ENCODE measurements around the gene MNT.
A peak's percentile ranks its signal among the peaks of the same experiment; 100 is the strongest.

The MNT gene

DNA sequence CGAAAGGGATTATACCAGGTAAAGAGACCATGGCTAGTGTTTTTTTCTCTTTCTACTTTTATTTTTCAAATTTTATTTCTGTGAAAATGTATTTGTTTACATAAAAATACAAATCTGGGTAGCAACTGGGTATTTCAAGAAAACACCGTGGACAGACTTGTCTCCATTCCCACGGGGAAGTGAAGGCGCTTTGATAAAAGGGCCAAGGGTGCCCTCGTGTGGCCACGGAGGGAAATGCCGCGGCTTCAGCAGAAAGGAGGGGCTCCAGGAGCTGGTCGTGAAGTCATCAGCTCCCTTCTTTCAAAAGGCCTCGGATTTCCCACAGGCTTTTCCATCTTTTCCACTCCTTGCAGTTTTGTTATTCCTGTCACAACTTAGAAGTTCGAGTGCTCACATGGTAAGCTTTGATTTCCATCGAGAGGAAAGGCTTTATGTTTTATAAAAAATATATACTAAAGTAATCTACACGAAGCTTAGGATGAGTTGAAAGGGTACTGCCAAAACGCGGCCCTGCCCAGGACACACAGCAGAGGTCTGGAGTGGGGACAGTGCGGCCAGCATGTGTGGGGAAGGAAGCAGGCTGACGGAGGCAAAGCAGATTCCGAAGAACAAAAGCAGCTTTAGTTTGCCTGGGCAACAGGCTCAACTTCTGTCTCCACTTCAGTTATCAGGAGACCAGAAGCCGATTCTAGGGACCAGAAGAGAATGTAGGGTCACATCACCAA lies 15.3 kb upstream of the MNT start:
- no peak for DNase-seq

DNA sequence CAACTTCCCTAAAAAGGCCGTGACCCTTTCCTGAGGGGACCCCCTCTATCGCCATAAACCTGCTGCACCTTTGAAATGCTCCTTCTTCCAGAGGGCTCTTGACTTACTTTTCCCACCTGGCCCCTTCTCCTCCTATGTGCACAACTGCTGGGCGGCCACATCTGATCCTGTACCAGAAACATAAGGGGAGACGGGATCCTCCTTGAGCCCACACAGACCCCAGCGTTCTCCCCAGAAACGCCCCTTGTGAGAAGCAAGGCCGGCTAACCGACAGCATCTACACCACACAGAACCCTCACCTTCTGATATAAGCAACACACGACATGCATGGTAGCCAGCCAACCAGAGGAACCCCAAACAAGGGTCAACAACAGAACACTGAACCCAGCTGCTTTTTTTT lies 14.2 kb upstream of the MNT start:
- no peak for DNase-seq

DNA sequence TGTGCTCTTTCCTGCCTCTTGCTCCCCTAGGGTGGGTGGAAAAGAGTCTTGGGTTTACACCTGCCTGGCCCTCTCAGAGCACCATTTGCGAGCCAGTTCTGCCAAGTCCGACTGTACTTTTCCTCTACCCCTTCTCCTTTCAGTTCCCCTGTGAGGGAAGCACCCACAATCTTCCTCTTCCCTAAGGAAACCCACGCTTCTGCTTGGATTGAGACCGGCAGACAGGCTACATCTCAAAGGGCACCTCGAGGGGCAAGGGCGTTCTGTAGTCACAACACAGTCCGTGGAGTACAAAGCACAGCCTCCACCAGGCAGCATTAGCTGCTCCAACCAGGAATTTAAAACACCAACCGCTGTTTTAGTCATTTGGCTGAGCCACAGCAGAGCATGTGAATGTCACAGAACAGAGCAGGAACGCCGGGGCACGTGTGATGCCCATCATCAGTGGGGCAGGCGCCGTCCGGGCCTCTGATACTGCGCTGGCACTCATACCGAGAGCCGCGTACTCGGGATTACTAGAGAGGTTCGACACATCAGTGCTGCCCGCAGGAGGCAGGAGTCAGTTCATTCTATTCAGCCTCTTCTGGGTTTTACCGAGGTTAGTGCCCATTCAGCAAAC lies 13.7 kb upstream of the MNT start:
- DNase-seq: no peak

DNA sequence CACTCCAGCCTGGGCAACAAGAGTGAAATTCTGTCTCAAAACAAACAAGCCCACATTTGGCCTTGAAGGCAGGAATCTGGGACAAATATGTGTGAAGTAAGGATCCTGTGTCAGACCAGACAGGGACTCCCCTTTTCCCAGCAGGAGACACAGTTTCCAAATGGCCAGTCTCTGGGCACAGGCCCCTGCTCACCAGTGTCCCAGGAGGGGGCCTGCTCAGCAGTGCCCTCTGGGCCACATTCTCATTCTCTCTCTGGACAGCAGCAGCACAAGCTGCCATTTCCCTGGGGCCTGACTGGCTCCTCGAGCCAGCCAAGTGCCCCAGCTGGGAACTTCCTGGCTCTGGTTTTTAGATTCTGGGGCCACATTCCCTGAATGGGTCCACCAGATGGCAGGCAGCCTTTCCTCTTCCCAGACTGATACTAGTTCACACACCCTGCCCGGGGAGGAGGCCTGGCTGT lies 11.7 kb upstream of the MNT start:
- no peak for DNase-seq

DNA sequence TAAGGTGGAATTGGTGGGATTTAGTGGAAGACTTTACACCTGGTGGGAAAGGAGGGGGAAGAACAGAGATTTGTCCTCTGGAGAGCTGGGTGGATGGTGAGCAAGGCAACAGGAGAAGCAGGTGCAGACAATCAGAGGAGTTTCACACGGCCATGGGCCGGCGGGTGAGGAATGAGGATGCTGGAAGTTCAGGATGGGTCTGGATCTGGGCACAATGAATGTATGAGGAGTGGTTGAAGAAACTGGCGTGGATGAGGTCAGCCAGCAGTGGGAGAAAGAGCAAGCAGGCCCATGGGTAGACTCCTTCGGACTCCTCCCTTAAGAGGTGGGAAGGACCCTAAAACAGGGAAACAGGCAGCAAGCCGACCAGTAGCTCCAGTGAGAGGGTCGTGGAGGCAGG lies 10.1 kb upstream of the MNT start:
- DNase-seq: no peak

DNA sequence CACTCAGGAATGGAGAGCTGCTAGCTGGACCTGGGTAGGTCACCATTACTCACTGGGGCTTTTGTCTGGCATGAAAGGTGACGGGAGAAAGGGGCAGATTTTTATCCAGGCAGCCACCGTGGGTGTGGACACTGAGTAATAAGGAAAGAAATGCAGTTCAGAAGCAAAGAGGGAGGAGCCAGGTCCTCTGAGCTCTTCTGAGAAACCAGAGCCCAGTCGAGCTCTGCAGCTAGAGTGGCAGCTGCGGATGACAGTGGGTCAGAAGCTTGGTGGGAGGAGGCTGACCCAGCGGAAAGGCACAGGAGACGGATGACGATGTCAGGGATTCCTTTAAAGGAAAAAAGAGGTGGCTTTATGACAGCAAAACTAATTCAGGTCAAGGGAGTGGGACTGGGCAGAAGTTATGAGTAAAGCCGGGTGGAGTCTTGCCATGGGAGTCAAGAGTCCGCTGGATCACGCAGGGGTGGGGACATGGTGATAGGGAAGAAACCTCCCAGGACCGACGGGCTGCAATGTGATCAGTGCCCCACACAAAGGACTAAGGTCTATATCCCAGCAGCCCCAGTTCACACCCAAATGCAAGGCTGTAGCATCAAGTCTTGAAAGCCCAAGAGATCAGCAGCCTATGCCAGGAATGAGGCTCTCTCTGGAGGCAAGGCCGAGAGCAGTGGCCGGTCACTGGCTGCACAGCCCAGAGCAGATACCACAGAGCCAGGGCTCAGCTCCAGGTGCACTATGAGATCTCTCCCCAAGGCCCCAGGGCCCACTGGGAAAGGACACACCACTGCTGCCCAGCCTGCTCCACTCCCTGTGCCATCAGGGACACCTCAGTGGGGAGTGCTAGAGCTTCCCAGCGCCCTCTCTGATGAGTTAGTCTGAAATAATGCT lies 6.3 kb upstream of the MNT start:
- no peak for DNase-seq

DNA sequence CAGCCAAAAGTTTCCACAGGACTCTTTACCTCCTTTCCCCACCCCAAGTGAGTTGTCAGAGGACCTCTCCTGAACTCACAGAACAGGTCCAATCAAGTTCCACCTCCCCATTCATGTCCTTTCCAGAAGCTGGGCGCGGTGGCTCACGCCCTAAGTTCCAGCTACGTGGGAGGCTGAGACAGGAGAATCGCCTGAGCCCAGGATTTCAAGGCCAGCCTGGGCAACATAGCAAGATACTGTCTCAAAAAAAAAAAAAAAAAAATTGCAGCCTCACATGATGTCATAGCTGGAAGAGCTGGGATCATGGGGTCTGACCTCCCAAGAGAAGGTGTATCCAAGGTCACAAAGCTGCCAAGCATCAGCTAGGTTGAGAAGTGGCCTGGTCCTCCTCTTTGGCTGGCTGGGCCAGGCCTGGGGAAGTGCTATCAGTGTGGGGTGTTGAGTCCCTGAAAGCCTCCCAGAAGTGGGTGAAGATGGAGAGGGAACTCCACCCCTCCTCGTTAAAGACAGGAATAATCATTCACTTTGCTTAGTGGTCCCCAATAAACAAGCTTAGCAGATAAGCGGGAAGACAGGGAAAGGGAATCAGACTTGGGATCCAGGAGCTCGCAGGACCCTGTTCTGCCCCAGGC lies 5.5 kb upstream of the MNT start:
- DNase-seq: no peak

DNA sequence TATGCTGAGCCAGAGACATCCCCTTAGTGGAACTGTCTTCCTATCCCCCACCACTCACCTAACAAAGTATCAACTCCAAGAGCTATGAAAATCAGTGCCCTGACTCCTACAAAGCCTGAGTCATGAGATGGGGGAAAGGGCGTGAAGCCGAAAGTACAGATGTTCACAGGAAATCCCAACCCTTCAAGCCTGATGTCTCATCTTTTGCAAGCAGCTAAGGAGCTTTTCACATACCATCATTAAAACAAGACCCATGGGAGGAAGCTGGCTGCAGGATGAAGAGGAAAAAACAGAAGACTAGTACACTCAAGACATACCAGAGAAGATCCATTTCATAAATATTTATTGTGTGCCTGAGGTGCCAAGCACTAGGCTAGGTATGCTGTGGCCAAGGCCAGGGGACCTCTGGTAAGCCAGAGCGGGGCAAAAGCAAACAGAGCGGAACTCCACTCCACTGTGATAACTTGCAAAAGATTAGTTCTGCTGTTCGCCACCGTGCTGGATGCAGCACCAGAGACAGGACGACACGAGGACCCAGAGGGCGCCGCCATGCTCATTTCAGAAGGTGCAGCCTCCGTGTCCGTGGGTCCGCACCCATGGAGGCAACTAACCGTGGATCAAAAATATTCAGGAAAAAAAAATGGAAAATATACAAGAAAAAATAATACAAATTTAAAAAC lies 4.5 kb upstream of the MNT start:
- DNase-seq: no peak

DNA sequence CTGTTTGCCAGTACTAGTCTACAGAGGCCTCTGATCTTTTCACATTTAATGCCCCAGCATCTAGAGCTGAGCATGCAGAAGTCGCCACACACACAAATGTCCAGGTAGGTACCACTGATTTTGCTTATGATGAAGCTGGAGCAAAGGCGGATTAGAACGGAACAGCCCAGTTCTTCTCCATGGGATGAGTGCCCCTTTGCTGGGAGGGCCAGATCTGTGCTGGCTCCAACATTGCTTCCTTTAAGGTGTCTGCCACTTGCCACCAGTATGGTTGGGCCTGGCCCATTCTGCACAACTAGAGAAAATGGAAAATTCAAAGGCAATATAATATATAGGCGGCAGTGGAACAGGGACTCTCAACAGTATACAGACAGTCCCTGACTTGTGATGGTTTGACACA lies 2.2 kb upstream of the MNT start:
- DNase-seq: no peak

DNA sequence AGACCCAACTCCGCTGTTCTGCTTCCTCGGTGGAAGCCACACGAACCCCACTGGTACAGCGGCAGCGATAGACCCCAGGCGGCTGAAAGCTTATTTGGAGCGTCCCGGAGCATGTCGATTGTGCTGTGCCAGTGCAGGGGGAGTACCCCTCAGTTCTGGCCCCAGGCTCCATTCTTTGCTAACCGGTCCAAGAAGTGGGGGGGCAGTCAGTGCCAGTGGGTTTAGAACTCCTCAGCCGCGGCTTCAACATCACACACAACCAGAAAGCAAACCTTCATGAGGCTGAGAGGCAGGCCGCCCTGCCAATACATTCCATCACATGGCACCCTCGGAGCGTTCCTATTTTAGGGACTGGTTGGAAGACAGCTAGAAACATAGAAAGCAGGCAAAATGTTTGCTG lies 1.7 kb upstream of the MNT start:
- DNase-seq: no peak

DNA sequence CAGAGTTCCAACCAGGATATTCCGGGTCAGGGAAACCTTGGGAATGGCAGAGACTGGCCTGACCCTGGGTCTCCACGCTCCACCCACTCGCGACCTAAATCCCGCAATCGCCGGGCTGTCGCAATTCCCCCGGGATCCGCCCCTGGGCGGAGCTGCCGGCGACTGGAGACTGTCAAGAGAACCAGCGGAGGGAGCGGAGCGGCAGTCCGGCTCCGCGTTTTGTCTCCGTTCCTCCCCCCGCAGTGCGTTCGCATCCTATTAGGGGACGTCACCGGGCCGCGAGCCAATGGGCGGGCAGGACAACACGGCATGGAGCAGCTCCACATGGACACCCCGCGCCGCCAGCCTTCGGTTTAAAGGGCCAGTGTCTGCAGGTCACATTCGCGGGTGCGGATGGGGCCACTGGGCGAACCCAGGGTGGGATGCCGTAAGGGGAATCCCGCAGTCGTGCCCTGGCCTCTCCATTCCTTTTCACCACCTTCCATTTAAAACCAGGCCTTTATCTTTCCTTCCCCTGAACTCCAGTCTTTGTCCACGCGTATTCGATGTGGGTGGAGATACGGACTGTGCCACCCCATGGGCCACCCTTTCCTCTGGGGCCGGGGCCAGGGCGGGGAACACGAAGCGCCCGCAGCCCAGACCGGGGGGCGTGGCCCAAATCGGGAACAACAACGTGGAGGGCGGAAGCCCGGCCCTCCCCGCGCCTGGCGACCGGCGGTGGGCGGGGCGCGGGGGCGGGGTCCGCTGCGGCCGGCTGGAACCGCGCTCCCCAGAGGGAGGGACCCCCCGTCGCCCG lies 764 bp upstream of the MNT start:
- DNase-seq: peak; percentile 86

DNA sequence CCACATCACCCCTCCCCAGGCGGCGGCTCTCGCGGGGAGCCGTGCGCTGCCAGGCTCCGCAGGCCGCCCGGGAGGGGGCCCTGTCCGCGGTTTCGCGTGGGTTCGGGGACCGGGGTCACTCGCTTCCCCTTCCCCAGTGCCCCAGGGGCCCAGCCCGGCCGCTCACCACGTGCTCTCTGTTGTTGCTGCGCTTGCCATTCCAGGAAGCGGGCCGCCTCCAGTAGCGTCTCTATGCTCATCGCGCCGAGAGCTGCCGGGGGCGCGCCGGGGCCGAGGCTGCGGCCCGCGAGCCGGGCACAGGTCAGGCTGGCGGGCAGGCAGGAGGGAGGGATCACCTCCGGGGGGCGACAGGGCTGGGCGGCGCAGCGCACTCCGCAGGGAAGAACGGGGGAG lies 390 bp downstream of the MNT start:
- no peak for DNase-seq

DNA sequence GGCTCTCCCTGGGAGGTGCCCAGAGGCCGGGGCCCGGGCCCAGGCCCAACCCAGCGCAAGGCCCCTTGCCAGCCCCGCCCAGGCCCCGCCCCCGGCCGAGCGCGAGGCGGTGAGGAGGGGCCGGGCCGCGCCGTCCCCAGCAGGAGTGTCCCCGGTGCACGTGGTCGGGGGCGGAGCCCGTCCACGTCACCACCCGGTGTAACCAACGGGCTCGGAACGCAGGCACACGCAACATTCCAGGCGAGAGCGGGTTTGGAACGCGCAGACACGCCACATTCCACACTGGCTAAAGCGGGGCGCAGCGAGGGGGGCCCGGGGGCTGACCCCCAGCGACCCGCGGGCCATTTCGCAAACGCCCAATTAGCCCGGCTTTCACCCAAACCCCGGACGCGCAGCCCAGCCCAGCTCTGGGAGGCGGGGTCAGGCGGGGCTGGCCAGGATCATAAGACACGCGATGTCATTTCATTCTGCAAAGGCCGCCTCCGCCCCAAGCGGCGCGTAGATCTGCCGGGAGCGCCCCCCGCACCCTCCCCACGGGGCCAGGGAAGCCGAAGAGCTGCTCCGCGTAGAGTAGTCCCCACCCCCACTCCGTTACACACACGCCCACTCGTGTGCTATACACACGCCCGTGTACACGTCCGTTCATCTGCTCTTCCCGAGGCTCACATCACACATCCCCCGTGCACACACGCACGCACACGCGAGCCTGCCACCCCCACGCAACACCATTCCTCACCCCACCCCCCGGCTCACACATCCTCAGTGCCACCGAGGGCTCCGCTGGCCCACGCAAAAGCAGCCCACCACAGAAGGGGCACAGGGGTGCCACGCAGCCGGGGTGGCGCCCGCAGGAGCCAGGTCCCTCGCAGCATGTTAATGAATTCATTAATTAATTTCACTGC lies 1.0 kb downstream of the MNT start:
- no peak for DNase-seq

DNA sequence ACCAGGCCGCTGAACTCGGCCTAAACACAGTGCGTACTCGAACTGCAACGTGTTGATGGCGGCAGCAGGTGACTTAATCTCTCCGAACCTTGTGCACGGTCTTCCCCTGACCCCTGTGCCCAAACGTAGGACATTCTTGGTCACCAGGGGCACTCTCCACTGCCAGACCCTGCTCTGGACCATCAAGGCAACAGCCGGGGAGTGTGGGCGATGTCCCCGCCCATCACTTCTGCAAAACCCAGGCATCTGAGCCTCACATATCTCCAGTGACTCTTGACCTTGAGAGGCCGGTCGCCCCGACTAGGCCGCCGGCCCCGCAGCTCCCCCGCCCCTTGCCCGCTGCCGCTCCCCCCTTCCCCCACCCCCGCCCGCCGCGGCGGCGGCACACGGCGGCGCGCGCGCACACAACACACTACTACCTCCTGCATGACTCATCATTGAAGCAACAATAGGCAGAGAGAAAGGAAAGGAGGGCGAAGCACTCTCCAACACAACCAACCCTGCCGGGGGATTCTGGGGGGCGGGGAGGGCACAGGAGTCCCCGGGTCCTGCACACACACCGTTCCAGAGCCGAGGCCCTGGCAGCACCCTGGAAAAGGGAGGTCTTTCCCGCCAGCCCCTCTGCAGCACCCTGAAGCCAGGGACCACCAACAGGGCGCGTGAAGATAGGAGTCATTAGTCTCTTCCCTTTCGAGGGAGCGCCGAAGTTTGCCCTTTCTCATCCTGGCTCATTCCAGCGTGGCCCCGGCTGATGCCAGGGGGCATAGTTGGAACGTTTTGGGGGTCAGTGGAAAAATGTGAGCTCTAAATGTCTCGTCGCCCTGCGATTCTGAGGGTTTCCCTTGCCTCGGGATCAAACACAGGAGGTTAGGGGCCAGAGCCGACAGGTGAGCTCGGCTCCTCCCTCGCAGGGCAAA lies 1.9 kb downstream of the MNT start:
- no peak for DNase-seq

DNA sequence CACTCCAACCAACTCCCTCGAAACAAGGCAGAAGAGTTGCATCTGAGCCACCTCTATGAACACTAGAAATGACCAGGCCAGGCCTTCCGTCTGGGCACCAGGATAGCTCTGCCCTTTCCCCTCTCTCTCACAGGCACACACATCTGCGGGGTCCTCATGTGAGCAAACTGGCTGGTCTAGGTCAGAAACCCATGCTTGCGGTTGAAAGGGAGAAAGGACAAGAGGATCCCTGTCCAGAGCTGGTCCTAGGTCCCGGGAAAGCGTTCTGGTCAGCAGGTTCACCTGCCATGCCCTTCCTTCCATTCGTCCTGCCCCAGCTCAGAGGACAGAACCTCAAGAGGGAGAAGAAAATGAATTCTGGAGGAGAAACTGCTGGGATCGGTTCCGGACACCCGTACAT lies 2.7 kb downstream of the MNT start:
- no peak for DNase-seq

DNA sequence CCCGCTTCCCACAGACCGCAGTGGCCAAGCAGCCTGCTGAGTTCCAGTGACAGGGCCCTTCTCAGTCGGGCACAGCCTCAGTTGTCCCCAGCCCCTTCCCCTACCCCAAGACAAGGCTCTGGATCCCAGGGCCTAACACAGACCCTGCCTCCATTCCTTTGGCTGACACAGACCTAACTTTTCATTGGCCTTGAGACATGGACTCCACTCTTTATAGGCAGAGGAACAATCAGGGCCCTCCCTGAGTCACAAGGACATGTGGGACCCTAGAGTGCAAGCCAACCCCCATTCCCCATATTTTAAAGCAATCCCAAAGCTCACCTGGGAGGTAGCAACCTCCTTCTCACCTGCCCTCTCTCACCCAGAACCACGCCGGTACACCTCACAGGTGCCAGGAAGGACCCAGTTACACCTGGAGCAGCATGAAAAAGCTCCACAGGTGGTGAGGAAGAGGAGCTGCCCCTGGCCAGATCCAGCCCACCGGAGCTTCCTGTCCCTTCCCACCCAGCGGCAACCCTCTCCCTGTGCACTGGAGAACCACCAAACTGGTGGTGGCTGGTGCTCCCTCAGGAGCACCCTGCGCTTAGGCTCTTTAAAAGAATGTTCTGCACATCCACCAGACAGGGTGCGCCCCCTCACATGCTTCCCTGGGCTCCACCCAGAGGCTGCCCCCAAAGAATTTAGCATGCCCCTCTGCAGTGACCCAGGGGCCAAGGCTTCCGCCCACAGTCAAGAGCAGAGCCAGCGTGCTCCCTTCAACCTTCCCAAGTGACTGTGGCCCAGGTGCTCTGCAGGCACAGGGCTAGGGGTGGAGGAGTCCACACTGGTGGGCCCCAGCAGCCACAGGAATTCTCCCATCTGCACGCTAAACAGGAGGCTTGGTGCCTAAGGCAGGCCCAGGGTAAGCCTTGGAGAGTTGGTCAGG lies 3.4 kb downstream of the MNT start:
- DNase-seq: no peak

DNA sequence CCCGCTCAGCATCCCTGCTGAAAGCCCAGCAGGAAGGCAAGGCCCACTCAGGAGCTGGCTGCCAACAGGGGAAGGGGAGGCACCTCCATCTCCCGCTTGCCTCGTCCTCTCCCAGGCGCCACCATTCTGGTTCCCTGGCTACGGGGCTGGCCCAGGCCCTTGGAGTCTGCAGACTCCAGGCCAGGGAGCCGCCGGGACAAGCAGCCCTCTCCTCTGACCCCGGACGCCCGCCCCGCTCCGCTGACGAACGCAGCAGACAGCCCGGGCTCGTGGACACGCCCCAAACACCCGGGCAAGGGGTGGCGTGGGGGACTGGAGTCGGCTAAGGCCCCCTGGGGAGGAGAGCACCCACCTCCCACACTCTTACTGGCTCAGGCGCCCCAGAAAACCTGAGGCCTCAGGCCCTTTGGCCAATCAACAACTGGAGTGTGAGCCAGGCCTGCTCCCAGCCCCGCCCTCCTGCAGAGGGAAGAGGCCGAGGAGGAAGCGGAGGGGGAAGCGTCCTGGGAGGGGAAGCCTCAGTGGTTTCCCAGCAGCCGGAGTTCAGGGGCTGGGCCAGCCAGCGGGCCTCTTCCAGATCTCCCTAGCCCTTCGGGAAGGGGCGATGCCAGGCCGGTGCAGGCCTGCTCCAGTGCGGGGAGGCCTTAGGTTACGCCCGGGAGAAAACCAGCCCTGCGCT lies 4.2 kb downstream of the MNT start:
- no peak for DNase-seq

DNA sequence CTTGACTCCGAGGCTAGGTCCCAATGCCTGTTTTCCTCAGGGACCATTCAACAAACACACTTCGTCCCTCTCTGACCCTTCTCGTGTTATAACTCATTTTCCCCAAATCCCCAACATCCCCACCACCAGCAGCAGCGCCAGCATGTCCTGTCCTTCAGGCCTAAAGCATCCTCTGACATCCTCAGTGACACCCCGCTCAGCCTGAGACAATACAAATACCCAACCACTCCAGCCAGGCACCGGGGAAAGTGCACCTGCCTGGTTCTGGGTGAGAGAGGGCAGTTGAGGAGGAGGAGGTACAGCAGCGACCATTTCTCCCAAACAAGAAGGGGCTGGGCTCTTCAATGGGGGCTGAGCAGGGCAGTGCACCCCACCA lies 4.7 kb downstream of the MNT start:
- no peak for DNase-seq

All from NCI-H187 treated with DMSO at 0.1 percent for 48 hours (cell line).